Measurements from ENCODE around the gene LYZL6.

LYZL6 gene, protein sequence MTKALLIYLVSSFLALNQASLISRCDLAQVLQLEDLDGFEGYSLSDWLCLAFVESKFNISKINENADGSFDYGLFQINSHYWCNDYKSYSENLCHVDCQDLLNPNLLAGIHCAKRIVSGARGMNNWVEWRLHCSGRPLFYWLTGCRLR
- total RNA-seq, result 0 reads per million in 3 donors

DNA sequence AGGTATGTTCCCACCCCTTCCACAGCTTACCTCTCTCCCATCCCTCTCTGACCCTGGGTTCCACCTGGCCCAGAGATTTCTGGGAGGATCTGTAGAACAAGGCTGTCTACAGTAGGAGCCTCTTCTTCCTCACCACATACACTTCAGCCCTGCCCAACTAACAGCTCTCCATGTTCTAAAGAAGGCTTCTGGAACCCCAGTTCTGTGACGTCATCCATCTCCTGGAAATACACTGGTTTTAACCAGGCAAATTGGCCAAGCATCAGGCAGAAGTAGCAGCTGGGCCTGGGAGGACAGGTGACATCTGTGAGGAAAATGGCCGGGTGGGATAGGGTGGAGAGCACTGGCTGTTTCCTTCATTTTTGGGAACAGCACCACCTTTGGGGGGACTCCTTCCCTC lies at the start of gene LYZL6:
Gene LYZL6, minus strand, starts transcription at position 177 of the 400 bp plus-strand sequence. CDS start 4,357 bp downstream, outside the sequence.
- Histone ChIP-seq H3K36me3 (ENCODE audit: control insufficient read depth, insufficient read depth, low read length) (no peaks in the 10 kb centered on the region), H3K4me1 (ENCODE audit: control insufficient read depth, insufficient read depth, low read length, poor library complexity, severe bottlenecking) (no peaks in the 10 kb centered on the region), H3K27ac (ENCODE audit: insufficient read depth, low read length, poor library complexity, severe bottlenecking) (no peak within 1 kb of the TSS), H3K9me3 (ENCODE audit: control insufficient read depth, low read length) (no peaks in the 10 kb centered on the region), H3K27me3 (replicated peaks; ENCODE audit: control insufficient read depth, insufficient read depth, low read length, poor library complexity, severe bottlenecking) (no peaks in the 10 kb centered on the region), H3K4me3 (ENCODE audit: insufficient read depth, low read depth, low read length, poor library complexity, severe bottlenecking) (no peak within 1 kb of the TSS)
- no peak for DNase-seq

DNA sequence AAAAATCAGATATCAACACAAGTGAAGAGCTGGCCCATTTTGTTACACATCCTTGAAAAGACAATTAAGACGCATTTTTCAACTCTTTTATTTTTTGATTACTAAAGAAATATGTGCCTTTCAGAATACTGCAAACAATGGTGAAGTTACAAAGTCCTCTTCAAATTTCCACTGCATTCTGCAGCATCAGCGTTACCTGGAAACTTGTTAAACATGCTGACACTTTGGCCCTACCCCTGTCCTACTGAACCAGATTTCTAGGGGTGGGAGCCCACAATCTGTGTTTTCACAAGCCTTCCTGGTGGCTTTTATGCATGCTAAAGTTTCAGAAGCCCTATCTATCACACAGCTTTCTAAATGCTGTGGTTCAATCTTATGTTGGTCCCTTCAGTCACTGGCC lies 47.6 kb upstream of the LYZL6 start:
- Histone ChIP-seq H3K4me3 (ENCODE audit: insufficient read depth, low read depth, low read length, poor library complexity, severe bottlenecking) (no peak overlapping the region), H3K36me3 (ENCODE audit: control insufficient read depth, insufficient read depth, low read length) (no peaks in the 10 kb centered on the region), H3K27ac (ENCODE audit: insufficient read depth, low read length, poor library complexity, severe bottlenecking) (no peak overlapping the region), H3K4me1 (ENCODE audit: control insufficient read depth, insufficient read depth, low read length, poor library complexity, severe bottlenecking) (no peaks in the 10 kb centered on the region), H3K27me3 (replicated peaks; ENCODE audit: control insufficient read depth, insufficient read depth, low read length, poor library complexity, severe bottlenecking) (no peaks in the 10 kb centered on the region), H3K9me3 (ENCODE audit: control insufficient read depth, low read length) (no peaks in the 10 kb centered on the region)
- DNase-seq, result no peak

DNA sequence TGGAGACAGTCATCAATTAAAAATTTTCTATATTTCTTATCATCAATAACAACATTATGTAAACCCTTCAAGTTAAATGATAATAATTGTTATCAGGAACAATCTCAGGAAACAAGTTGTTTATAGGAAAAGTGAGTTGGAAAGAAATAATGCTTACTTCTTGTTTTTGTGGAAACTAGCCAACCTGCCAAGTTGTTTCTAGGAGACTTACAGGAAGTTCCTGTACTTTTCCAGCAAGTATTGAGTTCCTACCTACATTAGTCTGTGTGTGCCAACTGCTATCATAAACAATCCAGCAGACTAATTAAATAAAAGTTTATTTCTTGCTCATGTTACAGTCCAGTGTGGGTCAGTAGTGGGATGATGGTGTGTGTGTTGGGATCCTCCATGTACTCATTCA lies 44.7 kb upstream of the LYZL6 start:
- no peak for DNase-seq
- no peak overlapping the region for H3K27ac ChIP-seq (ENCODE audit: insufficient read depth, low read length, poor library complexity, severe bottlenecking)
- no peak overlapping the region for H3K4me3 ChIP-seq (ENCODE audit: insufficient read depth, low read depth, low read length, poor library complexity, severe bottlenecking)

DNA sequence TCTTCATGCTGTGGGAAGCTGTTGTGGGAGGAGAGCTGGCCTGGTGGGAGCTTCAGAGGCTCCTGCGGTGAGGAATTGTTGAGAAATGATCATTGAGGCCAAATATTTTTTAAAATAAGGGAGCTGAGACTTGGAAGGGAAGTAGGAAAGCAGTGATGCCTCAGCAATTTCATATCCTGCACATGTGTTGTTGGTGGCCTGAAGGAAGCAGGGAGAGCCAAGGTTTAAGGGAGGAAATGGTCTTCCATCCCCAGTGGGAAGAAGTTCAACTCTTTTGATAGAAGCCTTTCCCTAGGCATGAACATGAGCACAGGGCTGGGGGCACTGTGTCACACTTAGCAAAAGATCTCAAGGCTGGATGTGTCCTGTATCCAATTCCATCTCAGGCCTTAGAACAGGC lies 43.1 kb upstream of the LYZL6 start, which contains the start of gene CCL14:
Gene CCL14, minus strand, starts transcription at position 87 of the 400 bp plus-strand sequence. Its CDS starts 80 bp downstream, at position 7.
- no peak for DNase-seq
- H3K27ac ChIP-seq (ENCODE audit: insufficient read depth, low read length, poor library complexity, severe bottlenecking), result no peak within 1 kb of the TSS
- H3K36me3 ChIP-seq (ENCODE audit: control insufficient read depth, insufficient read depth, low read length), result no peaks in the 10 kb centered on the region

More for the DNA sequence above, 44.7 kb upstream of the LYZL6 start:
- Histone ChIP-seq H3K36me3 (ENCODE audit: control insufficient read depth, insufficient read depth, low read length) (no peaks in the 10 kb centered on the region), H3K9me3 (ENCODE audit: control insufficient read depth, low read length) (no peaks in the 10 kb centered on the region), H3K27me3 (replicated peaks; ENCODE audit: control insufficient read depth, insufficient read depth, low read length, poor library complexity, severe bottlenecking) (no peaks in the 10 kb centered on the region), H3K4me1 (ENCODE audit: control insufficient read depth, insufficient read depth, low read length, poor library complexity, severe bottlenecking) (no peaks in the 10 kb centered on the region)

DNA sequence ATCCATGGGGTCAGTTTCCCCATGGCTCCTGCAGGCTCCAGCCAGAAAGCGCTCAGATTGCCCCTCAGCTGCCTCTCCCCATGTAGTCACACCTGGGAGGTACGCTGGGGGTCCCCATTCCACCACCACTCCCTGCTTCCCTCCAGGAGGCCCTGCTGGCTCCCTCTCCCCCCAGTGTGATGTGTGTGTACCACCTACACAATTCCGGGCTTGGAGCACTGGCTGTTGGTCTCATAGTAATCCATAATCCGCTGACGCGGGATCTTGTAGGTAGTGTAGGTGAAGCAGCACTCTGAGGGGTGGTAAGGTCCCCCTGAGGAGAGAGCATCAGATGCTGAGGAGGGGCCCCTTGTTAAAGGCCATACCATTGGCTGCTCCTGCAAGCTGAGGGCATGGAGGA lies 40.6 kb upstream of the LYZL6 start:
- DNase-seq, result no peak
- no peaks in the 10 kb centered on the region for H3K9me3 ChIP-seq (ENCODE audit: control insufficient read depth, low read length)
- no peaks in the 10 kb centered on the region for H3K4me1 ChIP-seq (ENCODE audit: control insufficient read depth, insufficient read depth, low read length, poor library complexity, severe bottlenecking)
- H3K4me3 ChIP-seq (ENCODE audit: insufficient read depth, low read depth, low read length, poor library complexity, severe bottlenecking), result no peak overlapping the region
- H3K27ac ChIP-seq (ENCODE audit: insufficient read depth, low read length, poor library complexity, severe bottlenecking), result no peak overlapping the region
- no peaks in the 10 kb centered on the region for H3K36me3 ChIP-seq (ENCODE audit: control insufficient read depth, insufficient read depth, low read length)
- H3K27me3 ChIP-seq (replicated peaks; ENCODE audit: control insufficient read depth, insufficient read depth, low read length, poor library complexity, severe bottlenecking), result no peaks in the 10 kb centered on the region

More for the DNA sequence above, 43.1 kb upstream of the LYZL6 start, which contains the start of gene CCL14:
- H3K27me3 ChIP-seq (replicated peaks; ENCODE audit: control insufficient read depth, insufficient read depth, low read length, poor library complexity, severe bottlenecking), result no peaks in the 10 kb centered on the region
- H3K9me3 ChIP-seq (ENCODE audit: control insufficient read depth, low read length), result no peaks in the 10 kb centered on the region
- no peaks in the 10 kb centered on the region for H3K4me1 ChIP-seq (ENCODE audit: control insufficient read depth, insufficient read depth, low read length, poor library complexity, severe bottlenecking)
- H3K4me3 ChIP-seq (ENCODE audit: insufficient read depth, low read depth, low read length, poor library complexity, severe bottlenecking), result no peak within 1 kb of the TSS

DNA sequence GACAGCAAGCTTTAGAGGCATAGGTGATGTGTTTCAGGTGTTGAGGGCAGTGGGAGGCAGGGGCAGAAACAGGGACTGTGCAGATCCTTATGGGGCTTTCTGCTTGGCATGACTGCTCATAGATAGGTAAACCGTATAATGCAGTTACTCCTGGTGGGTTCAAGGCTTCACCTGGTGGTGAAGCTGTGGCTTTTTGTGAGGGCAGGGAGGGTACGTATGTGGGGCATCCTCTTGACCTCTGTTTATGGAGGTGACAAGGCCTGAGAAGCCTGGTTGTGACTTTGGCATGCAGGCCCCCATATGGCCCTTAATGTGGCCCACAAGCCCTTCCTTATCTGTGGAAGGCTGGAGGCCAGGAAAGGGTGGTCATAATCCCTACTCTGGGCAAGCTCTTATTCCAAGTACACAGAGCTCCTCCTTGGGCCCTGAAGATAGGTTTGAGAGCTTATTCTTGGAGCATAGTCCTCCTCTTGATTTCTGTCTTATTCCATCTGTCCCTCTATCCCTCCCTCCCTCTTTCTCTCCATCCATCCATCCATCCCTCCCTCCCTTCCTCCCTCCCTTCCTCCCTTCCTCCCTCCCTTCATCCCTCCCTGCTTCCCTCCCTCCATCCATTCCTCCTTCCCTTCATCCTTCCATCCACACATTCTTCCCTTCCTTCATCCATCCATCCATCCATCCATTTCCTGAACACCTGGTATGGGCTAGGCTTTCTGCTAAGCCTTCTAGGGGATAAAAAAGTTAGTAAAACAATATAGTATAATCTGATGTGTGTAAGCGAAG lies 39.1 kb upstream of the LYZL6 start:
- H3K27me3 ChIP-seq (replicated peaks; ENCODE audit: control insufficient read depth, insufficient read depth, low read length, poor library complexity, severe bottlenecking), result no peaks in the 10 kb centered on the region
- DNase-seq, result no peak
- H3K36me3 ChIP-seq (ENCODE audit: control insufficient read depth, insufficient read depth, low read length), result no peaks in the 10 kb centered on the region
- H3K27ac ChIP-seq (ENCODE audit: insufficient read depth, low read length, poor library complexity, severe bottlenecking), result no peak overlapping the region
- no peaks in the 10 kb centered on the region for H3K4me1 ChIP-seq (ENCODE audit: control insufficient read depth, insufficient read depth, low read length, poor library complexity, severe bottlenecking)
- H3K9me3 ChIP-seq (ENCODE audit: control insufficient read depth, low read length), result no peaks in the 10 kb centered on the region
- no peak overlapping the region for H3K4me3 ChIP-seq (ENCODE audit: insufficient read depth, low read depth, low read length, poor library complexity, severe bottlenecking)

DNA sequence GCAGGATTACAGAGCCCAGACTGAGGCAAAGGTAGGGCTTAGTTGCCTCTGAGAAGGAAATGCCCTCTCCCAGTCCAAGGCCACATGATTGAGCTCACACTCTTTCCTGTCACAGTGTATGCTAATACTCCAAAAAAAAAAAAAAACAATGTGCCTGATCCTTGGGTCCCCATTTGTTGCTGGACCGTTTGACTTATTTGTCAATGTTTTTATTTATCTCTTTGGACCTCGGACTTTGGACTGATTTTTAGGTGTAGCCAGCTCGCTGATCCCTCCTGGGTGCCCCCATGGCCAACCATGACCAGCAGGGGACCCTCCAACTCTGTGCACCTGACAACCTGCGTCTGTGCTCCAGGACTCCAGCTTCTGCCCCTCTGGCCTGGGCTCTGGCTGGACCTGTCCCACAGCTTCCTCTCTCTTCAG lies 38.4 kb upstream of the LYZL6 start:
- H3K9me3 ChIP-seq (ENCODE audit: control insufficient read depth, low read length), result no peaks in the 10 kb centered on the region
- H3K36me3 ChIP-seq (ENCODE audit: control insufficient read depth, insufficient read depth, low read length), result no peaks in the 10 kb centered on the region
- no peak overlapping the region for H3K27ac ChIP-seq (ENCODE audit: insufficient read depth, low read length, poor library complexity, severe bottlenecking)
- H3K4me1 ChIP-seq (ENCODE audit: control insufficient read depth, insufficient read depth, low read length, poor library complexity, severe bottlenecking), result no peaks in the 10 kb centered on the region
- H3K4me3 ChIP-seq (ENCODE audit: insufficient read depth, low read depth, low read length, poor library complexity, severe bottlenecking), result no peak overlapping the region
- DNase-seq, result no peak
- no peaks in the 10 kb centered on the region for H3K27me3 ChIP-seq (replicated peaks; ENCODE audit: control insufficient read depth, insufficient read depth, low read length, poor library complexity, severe bottlenecking)

DNA sequence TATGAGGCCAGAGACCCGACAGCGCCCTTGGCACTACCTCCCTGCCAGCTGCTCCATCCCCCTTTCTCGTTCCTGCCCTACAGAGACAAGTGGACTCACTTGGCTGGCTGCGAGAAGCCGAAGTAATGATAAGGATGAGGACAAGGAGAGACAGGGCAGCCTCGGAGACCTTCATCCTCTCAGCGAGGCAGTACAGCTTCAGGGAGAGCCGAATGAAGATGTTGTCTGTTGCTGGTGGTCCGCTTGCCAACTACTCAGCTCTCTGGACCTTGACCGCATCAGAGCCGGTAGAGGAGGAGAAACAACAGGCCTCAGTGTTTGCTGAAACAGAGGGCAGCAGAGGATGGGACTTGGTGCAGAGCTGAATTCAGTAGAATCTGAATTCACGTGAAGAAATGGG lies 37.7 kb upstream of the LYZL6 start, which contains the start of gene CCL16:
Gene CCL16, minus strand, starts transcription at position 252 of the 400 bp plus-strand sequence. Its CDS starts 77 bp downstream, at position 175.
- H3K9me3 ChIP-seq (ENCODE audit: control insufficient read depth, low read length), result no peaks in the 10 kb centered on the region
- no peak within 1 kb of the TSS for H3K4me3 ChIP-seq (ENCODE audit: insufficient read depth, low read depth, low read length, poor library complexity, severe bottlenecking)
- no peaks in the 10 kb centered on the region for H3K4me1 ChIP-seq (ENCODE audit: control insufficient read depth, insufficient read depth, low read length, poor library complexity, severe bottlenecking)
- no peak for DNase-seq
- no peak within 1 kb of the TSS for H3K27ac ChIP-seq (ENCODE audit: insufficient read depth, low read length, poor library complexity, severe bottlenecking)
- H3K36me3 ChIP-seq (ENCODE audit: control insufficient read depth, insufficient read depth, low read length), result no peaks in the 10 kb centered on the region
- peaks cover 1% of the 10 kb centered on the region for H3K27me3 ChIP-seq (replicated peaks; ENCODE audit: control insufficient read depth, insufficient read depth, low read length, poor library complexity, severe bottlenecking)

DNA sequence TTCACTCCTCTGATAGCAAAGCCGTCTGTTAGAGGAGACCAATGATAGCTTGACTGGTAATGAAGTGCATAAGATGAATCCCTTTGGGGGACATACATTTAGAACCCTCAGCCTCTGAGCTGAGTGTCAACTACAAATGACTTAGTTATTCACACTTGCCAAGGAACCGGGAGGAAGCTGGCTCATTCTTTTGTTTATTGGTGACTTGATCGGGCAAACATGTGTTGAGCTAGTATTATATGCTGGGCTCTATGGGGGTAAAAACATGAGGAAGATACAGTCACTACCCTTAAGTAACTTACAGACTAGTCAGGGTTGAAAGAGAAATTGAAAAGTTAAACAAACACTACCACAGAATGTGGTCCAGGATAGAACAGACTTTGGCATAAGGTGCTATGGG lies 34.8 kb upstream of the LYZL6 start:
- Histone ChIP-seq H3K9me3 (ENCODE audit: control insufficient read depth, low read length) (no peaks in the 10 kb centered on the region), H3K27me3 (replicated peaks; ENCODE audit: control insufficient read depth, insufficient read depth, low read length, poor library complexity, severe bottlenecking) (peaks cover 3% of the 10 kb centered on the region), H3K36me3 (ENCODE audit: control insufficient read depth, insufficient read depth, low read length) (no peaks in the 10 kb centered on the region), H3K4me3 (ENCODE audit: insufficient read depth, low read depth, low read length, poor library complexity, severe bottlenecking) (no peak overlapping the region), H3K4me1 (ENCODE audit: control insufficient read depth, insufficient read depth, low read length, poor library complexity, severe bottlenecking) (no peaks in the 10 kb centered on the region), H3K27ac (ENCODE audit: insufficient read depth, low read length, poor library complexity, severe bottlenecking) (no peak overlapping the region)
- no peak for DNase-seq

DNA sequence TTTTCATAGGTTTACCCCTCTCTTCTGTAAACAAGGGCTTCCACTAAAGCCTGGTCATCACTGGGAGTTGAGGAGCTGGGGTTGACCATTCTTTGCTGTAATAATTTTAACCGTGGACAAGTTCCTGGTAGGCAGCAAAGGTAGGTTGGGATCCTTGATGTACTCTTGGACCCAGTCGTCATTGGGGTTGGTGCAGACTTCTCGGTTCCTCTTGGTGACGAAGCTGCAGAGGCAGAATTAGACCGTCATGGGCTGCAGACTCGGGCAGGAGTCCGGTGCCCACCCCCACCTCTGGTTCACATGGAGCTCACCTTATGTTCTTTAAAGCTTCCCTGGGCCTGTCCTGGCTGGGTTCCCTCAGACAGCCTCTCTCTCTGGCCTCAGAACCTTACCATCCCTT lies 34.0 kb upstream of the LYZL6 start:
- no peak for DNase-seq
- Histone ChIP-seq H3K27me3 (replicated peaks; ENCODE audit: control insufficient read depth, insufficient read depth, low read length, poor library complexity, severe bottlenecking) (peaks cover 3% of the 10 kb centered on the region), H3K36me3 (ENCODE audit: control insufficient read depth, insufficient read depth, low read length) (no peaks in the 10 kb centered on the region), H3K4me1 (ENCODE audit: control insufficient read depth, insufficient read depth, low read length, poor library complexity, severe bottlenecking) (no peaks in the 10 kb centered on the region), H3K4me3 (ENCODE audit: insufficient read depth, low read depth, low read length, poor library complexity, severe bottlenecking) (no peak overlapping the region), H3K27ac (ENCODE audit: insufficient read depth, low read length, poor library complexity, severe bottlenecking) (no peak overlapping the region), H3K9me3 (ENCODE audit: control insufficient read depth, low read length) (no peaks in the 10 kb centered on the region)

Data from effector memory CD4-positive, alpha-beta T cell (primary cell).